ENCODE measurements around the gene CHSY1.

DNA sequence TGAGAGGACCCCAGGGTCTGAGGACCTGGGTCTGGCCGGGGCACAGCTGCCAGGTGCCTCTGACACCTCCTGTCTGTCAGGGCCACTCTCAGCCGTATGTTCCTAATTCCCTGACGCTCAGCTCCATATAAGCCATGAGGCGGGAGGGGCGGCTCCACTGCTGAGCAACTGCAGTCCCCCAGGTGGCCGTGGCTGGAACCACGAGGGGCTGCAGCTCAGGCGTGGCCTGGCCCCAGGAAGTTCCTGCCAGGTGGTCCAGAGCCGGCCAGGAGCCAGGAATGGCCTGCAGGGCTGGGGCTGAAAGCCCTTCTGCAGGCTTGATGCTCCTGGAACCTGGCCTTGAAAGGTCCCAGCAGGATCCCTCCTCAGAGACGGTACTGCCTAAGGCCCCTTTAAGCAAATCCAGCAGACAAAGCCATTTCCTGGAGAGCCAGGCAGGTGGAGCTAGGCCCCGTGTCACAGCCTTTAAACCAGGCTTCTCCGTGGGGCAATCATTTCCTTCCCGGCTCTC, 118.0 kb downstream of the CHSY1 start:
- TF ChIP-seq, protein P1, sequence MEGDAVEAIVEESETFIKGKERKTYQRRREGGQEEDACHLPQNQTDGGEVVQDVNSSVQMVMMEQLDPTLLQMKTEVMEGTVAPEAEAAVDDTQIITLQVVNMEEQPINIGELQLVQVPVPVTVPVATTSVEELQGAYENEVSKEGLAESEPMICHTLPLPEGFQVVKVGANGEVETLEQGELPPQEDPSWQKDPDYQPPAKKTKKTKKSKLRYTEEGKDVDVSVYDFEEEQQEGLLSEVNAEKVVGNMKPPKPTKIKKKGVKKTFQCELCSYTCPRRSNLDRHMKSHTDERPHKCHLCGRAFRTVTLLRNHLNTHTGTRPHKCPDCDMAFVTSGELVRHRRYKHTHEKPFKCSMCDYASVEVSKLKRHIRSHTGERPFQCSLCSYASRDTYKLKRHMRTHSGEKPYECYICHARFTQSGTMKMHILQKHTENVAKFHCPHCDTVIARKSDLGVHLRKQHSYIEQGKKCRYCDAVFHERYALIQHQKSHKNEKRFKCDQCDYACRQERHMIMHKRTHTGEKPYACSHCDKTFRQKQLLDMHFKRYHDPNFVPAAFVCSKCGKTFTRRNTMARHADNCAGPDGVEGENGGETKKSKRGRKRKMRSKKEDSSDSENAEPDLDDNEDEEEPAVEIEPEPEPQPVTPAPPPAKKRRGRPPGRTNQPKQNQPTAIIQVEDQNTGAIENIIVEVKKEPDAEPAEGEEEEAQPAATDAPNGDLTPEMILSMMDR (IDR thresholded peaks at IDR 0.05 in 8 of 11, conservative IDR thresholded peaks at IDR 0.05 in 3 of 11) = no peak
- TF ChIP-seq POLR2A (IDR thresholded peaks at IDR 0.05) (no peak), POLR2AphosphoS5 (IDR thresholded peaks at IDR 0.05) (peak in 1 of 3 donors; percentile 40)
